ENCODE measurements around the gene EGFR. TPM values are rescaled to one million over a fixed set of nuclear protein-coding genes. Genes with fewer than 3 reads are reported as not detected.

Gene EGFR
- polyA plus RNA-seq, 1 donor from 2014 or later: 0.22 TPM

GRCh38 chr7:55095672-55096071, 76.9 kb downstream of the EGFR start:
- H3K27ac ChIP-seq (ENCODE audit: low read length): no peak overlapping the region
- H3K9ac ChIP-seq (ENCODE audit: low read length): no peak overlapping the region
- H3F3A ChIP-seq (ENCODE audit: insufficient read depth, low read length, poor library complexity, severe bottlenecking): no peaks in the 10 kb centered on the region
- no peaks in the 10 kb centered on the region for H3K36me3 ChIP-seq (ENCODE audit: insufficient read depth, low read length)
- TF ChIP-seq SMC3 (conservative IDR thresholded peaks at IDR 0.05; ENCODE audit: poor library complexity): no peak
- no peak for TF ChIP-seq MXI1 (conservative IDR thresholded peaks at IDR 0.05; ENCODE audit: poor library complexity, severe bottlenecking)
- no peak for TF ChIP-seq EP300 (conservative IDR thresholded peaks at IDR 0.05; ENCODE audit: poor library complexity, severe bottlenecking)
- no peak for TF ChIP-seq EZH2 (IDR thresholded peaks at IDR 0.05; ENCODE audit: borderline replicate concordance, insufficient read depth, low read length, poor library complexity, severe bottlenecking)
- no peak for TF ChIP-seq CTCF (IDR thresholded peaks at IDR 0.05; ENCODE audit: poor library complexity, severe bottlenecking)
- no peak for TF ChIP-seq REST (IDR thresholded peaks at IDR 0.05; ENCODE audit: borderline replicate concordance)
- TF ChIP-seq RAD21 (conservative IDR thresholded peaks at IDR 0.05): no peak
- TF ChIP-seq TAF1 (IDR thresholded peaks at IDR 0.05; ENCODE audit: low read depth): no peak
- TF ChIP-seq POLR2AphosphoS5 (IDR thresholded peaks at IDR 0.05): no peak
- no peaks in the 10 kb centered on the region for H3K9me3 ChIP-seq (ENCODE audit: low read length)
- no peak overlapping the region for H3K4me3 ChIP-seq (ENCODE audit: low read length)
- no peaks in the 10 kb centered on the region for H3K27me3 ChIP-seq (ENCODE audit: insufficient read depth, low read depth, low read length)
- H3K9me2 ChIP-seq (ENCODE audit: insufficient read depth, low read length): no peaks in the 10 kb centered on the region
- no peaks in the 10 kb centered on the region for H4K20me1 ChIP-seq (ENCODE audit: insufficient read depth)
- H3K79me2 ChIP-seq (replicated peaks; ENCODE audit: insufficient read depth, low read length): no peaks in the 10 kb centered on the region
- H2AFZ ChIP-seq (ENCODE audit: low read depth, low read length): no peak overlapping the region
- H3K4me2 ChIP-seq (ENCODE audit: low read length): no peak overlapping the region

GRCh38 chr7:55096323-55096722, 77.5 kb downstream of the EGFR start:
- no peaks in the 10 kb centered on the region for H3K27me3 ChIP-seq (ENCODE audit: insufficient read depth, low read depth, low read length)
- H4K20me1 ChIP-seq (ENCODE audit: insufficient read depth): no peaks in the 10 kb centered on the region
- no peaks in the 10 kb centered on the region for H3F3A ChIP-seq (ENCODE audit: insufficient read depth, low read length, poor library complexity, severe bottlenecking)
- H3K4me3 ChIP-seq (ENCODE audit: low read length): no peak overlapping the region
- no peaks in the 10 kb centered on the region for H3K79me2 ChIP-seq (replicated peaks; ENCODE audit: insufficient read depth, low read length)
- H3K9me2 ChIP-seq (ENCODE audit: insufficient read depth, low read length): no peaks in the 10 kb centered on the region
- no peak overlapping the region for H3K27ac ChIP-seq (ENCODE audit: low read length)
- H2AFZ ChIP-seq (ENCODE audit: low read depth, low read length): no peak overlapping the region
- H3K9ac ChIP-seq (ENCODE audit: low read length): no peak overlapping the region
- no peak overlapping the region for H3K4me2 ChIP-seq (ENCODE audit: low read length)
- TF ChIP-seq MXI1 (conservative IDR thresholded peaks at IDR 0.05; ENCODE audit: poor library complexity, severe bottlenecking): no peak
- no peak for TF ChIP-seq RAD21 (conservative IDR thresholded peaks at IDR 0.05)
- TF ChIP-seq POLR2AphosphoS5 (IDR thresholded peaks at IDR 0.05): no peak
- TF ChIP-seq CTCF (IDR thresholded peaks at IDR 0.05; ENCODE audit: poor library complexity, severe bottlenecking): no peak
- no peak for TF ChIP-seq SMC3 (conservative IDR thresholded peaks at IDR 0.05; ENCODE audit: poor library complexity)
- TF ChIP-seq REST (IDR thresholded peaks at IDR 0.05; ENCODE audit: borderline replicate concordance): no peak
- TF ChIP-seq TAF1 (IDR thresholded peaks at IDR 0.05; ENCODE audit: low read depth): no peak
- no peak for TF ChIP-seq EZH2 (IDR thresholded peaks at IDR 0.05; ENCODE audit: borderline replicate concordance, insufficient read depth, low read length, poor library complexity, severe bottlenecking)
- TF ChIP-seq EP300 (conservative IDR thresholded peaks at IDR 0.05; ENCODE audit: poor library complexity, severe bottlenecking): no peak
- H3K36me3 ChIP-seq (ENCODE audit: insufficient read depth, low read length): no peaks in the 10 kb centered on the region
- H3K9me3 ChIP-seq (ENCODE audit: low read length): no peaks in the 10 kb centered on the region

All from neural cell (in vitro differentiated cells).